HL-60/S4 treated with phorbol 12-myristate 13-acetate at 8.2 ng/mL for 4 days and 3 days (cell line): ENCODE measurements around the gene KHNYN.

ENCODE experiments used
- in situ Hi-C: fragments of 300-500 bp; cut with MboI; formaldehyde crosslinking; loops from 2 replicates; pipeline ENCODE4 v1.15.0; 2022; ENCODE audit warnings: low sequenced_read_pairs

KHNYN gene

DNA sequence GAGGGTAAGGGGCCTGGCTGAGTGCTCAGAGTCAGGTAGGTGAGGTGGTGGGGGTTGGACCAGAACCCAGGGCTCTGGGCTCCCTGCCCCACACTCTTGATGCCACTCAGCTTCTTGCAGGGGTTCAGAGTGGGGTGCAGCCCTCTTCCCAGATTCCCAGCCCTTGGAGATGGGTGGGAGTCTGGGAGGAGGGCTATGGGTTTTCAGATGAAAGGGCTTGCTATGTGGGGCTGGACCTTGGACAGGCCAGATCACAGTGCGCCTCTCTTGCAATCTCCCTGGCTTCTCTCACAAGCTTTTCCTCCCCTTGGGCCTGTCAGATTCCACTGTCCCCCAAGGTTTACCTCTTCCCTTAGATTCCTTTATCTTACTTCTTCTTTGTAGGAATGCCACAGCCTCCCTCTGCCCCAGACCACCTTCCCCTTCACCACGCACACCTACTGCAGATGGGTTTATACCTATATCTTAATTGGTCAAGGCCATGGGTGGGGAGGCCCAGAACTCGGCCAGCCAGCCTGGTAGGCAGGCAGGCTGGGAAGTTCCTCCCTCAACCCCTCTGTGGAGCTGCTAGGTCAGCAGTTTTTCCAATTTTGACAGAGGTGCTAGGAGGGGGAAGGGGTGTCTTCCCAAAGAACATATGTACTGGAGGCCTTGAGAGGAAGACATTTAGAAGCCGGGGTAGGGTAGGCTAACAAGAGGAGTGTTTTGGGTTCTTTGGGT is 29.6 kb upstream of the KHNYN start:
- in situ Hi-C loops, result no loop called here

DNA sequence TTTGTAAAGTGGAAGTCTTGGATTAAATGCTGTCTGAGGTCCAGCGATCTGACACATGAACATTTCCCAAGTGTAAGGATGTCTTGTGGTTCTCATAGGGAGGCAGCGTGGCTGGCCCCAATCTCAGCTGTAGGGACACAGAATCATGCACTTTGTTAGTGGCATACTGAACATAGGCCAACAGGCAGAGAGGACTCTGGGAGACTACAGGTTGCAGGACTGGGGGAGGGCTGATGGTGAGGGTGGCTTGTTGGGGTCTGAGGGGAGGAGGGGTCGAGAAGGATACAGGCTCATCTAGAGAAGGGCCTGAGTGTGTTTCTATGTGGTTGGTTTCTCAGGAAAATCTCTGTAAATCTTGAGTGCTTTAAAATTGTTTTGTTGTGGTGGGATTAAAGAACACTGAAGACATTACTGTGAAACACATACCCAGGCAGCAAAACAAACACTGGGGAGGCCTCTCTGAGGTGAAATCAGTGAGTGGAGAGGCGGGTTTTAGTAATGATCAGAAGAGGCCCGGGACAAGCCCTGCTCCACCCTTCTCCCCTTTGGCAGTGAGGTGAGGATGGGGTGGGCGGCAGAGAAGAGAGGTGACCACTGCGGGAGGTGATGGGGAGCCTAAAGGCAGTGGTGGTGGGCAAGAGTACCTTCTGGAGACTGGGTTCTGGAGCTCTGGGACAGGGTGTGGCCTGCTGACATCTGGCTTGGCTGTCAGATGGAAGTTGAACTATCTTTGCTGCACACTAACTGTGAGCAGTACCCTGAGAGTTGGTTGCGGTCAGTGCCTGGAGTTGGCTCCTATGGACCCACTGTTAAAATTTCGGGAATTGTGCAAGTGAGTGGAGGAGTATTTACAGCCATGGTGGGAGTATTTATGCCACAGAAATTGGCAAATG is 27.7 kb upstream of the KHNYN start:
- in situ Hi-C loops, result no loop called here

DNA sequence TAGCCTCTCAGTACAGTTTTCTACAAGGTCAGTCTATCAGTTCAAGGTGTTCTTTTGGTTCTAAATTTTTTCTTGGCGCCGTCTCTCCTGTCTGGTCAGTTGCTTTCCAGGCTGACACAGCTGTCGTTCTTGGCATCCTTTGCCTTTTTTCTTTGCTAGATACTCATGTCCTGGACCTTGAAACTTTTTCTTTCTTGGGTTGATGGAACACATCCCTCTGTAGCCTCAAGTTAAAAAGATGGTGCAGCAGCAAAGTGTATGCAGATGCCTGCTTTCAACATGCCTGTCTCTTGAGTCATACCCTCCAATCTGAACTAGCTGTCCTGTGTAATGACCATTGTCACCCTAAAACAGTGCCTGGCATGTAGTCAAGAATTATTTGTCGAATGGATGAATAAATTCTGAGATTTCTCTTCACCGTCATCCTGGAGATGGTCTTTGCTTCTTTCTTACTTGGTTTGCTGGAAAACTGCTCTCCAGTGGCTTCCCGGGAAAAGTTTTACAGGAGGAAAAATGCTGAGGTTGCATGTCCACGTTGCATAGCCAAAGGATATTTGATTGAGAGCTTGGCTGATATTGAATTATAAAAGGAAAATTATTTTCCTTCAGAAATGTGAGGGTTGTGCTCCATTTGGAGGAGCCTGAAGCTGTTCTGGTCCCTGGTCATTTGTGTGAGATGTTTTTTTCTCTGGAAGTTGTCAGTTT is 26.3 kb upstream of the KHNYN start:
- in situ Hi-C loops, result no loop called here

DNA sequence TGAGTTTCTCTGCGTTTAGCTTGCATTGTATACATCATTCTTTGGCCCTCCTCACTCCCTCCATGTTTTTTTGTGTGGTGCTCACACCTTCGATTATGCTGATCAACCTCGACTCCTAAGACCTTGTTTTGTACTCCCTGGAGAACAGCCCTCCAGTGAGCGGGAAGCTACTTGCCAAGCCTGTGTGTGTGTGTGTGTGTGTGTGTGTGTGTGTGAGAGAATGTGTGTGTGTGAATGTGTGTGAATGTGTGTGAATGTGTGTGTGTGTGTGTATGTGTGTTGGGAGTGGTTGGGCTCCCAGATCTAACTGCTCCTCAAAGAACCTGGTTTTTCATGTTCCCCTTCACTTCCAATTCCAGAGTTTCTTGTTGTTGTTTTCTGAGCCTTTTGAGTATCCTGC is 24.9 kb upstream of the KHNYN start:
- in situ Hi-C loops, result no loop called here

DNA sequence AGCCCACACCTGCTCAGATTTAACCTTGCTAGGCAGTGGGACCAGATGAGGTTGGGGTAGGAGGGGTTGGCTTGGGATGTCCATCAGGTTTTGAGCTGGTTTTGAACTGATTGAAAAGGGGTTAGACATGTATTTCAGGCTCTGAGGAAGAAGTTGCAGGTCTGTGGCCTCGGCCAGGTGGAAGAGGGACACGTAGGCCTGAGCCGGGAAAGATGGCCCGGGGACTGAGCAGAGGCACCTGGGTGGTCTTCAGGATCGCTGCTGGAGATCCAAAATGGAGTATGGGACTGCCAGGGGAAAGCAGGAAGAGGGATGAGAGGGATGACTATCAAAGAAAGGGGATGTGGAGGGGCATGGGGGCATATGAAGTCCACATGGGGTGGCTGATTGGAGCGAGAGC is 23.3 kb upstream of the KHNYN start:
- in situ Hi-C loops, result no loop called here

DNA sequence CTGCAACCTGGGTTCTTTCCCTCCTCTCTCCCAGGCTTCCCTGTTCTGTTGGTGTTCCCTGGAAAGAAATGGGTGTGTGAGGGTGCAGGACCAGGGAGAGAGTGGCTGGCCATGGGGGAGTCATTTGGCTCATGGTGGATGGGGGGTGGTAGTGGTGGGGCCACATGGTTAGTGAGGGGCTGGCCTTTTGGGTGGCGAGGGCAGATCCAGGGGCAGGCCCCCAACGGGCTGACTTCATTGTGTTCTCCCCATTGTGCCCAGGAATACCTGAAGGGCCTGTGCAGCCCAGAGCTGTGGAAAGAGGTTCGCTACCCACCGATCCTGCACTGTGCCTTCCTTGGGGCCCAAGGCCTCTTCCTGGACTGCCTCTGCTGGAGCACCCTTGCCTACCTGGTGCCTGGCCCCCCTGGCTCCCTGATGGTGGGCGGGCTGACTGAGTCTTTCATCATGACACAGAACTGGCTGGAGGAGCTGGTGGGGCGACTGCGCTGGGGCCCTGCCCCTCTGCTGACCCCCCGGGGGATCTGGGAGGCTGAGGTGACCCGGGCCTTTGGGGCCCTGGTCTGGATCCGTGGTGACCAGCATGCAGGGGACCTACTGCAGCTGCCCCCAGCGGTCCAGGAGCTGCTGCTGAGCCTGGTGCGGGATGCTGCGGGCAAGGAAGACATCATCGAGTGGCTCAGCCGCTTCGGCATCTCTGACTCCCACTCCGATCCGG is 22.0 kb upstream of the KHNYN start:
- in situ Hi-C loops, result no loop called here

DNA sequence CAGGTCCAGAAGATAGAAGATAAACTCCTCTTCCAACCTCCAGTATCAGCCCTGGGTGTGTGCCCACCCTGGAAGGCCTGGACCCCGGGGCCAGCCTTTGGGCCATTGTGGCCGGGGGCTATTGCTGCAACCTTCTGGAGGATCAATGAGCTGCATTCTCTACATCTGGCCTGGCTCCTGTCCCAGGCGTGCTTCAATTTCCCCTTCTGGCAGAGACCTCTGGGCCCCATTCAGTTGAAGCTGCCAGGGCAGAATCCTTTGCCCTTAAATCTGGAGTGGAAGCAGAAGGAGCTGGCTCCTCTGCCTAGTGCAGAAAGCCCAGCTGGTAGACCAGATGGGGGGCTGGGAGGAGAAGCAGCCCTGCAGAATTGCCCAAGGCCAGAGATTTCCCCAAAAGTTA is 21.0 kb upstream of the KHNYN start:
- in situ Hi-C loops, result no loop called here

DNA sequence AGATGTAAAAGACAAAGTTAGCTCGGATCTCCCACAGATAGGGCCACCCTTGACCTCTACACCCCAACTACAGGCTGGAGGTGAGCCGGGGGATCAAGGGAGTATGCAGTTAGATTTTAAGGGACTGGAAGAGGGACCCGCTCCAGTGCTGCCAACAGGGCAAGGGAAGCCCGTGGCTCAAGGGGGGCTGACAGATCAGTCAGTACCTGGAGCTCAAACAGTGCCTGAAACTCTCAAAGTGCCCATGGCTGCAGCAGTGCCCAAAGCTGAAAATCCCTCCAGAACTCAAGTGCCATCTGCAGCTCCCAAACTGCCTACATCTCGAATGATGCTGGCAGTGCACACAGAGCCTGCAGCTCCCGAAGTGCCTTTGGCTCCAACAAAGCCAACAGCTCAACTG is 20.6 kb upstream of the KHNYN start:
- in situ Hi-C loops, result no loop called here

DNA sequence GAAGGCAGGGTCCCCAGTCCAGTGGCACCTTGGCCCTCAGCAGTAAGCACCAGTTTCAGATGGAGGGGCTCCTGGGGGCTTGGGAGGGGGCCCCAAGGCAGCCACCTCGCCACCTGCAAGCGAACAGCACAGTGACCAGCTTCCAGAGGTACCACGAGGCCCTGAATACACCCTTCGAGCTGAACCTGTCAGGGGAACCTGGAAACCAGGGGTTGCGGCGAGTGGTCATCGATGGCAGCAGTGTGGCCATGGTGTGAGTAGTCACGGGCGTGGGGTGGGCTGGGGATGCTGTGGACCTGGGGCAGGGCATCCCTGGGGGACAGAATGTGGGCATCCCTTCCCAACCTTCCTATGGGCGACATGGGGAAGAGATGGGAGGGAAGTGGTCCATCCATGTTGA is 19.8 kb upstream of the KHNYN start:
- in situ Hi-C loops, result no loop called here

DNA sequence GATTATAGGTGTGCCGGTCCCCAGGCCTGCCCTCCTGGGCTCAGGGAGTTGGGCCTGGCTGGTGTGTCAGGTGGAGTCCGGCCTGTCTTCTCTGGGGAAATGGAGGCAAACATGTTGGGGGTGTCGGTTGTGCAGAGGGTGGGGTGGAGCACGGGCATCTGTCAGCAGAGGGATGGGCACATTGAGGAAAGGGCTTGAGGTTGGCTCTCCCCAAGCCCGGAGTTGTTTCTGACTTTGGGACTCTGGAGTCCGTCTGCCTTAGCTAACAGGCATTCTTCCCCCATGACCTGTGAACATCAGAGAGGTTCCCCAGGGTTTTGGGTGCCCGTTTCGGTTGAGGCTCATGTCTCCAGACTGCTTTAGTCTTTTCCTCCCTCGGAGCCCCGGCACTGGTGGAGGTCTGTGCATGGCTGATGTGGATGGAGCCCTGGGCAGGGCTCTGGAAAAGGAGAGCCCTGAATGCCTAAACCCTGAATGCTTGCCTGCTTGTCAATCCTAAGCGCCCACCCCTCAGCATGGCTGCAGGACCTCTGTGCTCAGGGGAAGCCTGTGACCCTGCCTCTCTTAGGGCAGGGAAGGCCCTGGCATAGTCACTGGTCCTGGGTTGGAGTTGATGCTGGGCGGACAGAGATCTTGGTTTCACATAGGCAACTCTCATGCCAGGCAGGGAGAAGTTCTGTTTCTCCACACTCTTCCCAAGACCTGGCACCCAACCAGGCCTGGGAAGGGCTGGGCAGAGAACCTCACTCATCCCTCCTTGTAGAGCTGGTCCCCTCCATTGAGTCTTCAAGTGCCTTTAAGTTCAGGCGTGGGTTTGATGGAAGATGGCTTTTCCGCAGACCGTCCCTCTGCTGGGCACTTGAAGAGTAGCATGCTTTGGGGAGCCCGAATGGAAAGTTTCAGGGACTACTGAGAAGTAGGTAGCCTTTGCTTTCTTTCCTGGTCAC is 18.0 kb upstream of the KHNYN start:
- in situ Hi-C loops, result no loop called here

DNA sequence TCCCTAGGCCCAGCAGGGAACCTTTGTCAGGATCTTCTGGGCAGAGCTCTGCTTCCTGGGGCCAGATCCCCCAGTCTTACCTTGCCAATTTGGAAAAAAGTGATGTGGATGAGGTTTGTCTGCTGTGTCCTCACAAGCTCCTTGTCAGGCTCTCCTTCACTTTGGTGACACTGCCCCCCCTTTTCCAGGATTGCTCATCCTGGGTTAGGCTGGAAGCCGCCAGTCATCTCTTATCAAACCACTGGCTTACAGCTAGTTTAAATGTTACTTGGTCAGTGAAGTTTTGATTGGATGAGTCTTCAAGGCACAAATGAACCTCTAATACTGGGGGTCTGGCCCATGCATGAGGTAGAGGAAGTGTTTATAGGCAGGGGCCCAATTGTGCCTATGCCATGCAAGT is 15.7 kb upstream of the KHNYN start:
- in situ Hi-C loops, result no loop called here

DNA sequence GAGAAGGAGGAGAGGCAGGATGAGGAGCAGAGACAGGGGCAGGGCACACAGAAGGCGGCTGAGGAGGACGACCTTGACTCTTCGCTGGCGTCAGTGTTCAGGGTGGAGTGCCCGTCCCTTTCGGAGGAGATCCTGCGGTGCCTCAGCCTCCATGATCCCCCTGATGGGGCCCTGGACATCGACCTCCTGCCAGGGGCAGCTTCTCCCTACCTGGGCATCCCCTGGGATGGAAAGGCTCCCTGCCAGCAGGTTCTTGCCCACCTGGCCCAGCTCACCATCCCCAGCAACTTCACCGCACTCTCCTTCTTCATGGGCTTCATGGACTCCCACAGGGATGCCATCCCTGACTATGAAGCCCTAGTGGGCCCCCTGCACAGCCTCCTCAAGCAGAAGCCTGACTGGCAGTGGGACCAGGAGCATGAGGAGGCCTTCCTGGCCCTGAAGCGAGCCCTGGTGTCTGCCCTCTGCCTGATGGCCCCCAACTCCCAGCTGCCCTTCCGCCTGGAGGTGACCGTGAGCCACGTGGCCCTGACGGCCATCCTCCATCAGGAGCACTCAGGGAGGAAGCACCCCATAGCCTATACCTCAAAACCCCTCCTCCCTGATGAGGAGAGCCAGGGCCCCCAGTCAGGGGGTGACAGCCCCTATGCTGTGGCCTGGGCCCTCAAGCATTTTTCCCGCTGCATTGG is 14.9 kb upstream of the KHNYN start:
- in situ Hi-C loops, result no loop called here

DNA sequence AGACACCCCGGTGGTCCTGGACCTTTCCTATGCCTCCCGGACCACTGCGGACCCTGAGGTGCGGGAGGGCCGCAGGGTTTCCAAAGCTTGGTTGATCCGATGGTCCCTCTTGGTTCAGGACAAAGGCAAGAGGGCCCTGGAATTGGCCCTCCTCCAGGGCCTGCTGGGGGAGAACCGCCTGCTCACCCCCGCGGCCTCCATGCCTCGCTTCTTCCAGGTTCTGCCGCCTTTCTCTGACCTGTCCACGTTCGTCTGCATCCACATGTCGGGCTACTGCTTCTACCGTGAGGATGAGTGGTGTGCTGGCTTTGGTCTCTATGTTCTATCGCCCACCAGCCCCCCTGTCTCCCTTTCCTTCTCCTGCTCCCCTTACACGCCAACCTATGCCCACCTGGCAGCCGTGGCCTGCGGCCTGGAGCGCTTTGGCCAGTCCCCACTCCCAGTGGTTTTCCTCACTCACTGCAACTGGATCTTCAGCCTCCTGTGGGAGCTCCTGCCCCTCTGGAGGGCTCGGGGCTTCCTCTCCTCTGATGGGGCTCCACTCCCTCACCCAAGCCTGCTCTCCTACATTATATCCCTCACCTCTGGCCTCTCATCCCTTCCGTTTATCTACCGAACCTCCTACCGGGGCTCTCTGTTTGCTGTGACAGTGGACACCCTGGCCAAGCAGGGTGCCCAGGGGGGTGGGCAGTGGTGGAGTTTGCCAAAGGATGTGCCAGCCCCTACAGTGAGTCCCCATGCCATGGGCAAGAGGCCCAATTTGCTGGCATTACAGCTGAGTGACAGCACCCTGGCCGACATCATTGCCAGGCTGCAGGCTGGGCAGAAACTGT is 14.1 kb upstream of the KHNYN start:
- in situ Hi-C loops, result no loop called here

DNA sequence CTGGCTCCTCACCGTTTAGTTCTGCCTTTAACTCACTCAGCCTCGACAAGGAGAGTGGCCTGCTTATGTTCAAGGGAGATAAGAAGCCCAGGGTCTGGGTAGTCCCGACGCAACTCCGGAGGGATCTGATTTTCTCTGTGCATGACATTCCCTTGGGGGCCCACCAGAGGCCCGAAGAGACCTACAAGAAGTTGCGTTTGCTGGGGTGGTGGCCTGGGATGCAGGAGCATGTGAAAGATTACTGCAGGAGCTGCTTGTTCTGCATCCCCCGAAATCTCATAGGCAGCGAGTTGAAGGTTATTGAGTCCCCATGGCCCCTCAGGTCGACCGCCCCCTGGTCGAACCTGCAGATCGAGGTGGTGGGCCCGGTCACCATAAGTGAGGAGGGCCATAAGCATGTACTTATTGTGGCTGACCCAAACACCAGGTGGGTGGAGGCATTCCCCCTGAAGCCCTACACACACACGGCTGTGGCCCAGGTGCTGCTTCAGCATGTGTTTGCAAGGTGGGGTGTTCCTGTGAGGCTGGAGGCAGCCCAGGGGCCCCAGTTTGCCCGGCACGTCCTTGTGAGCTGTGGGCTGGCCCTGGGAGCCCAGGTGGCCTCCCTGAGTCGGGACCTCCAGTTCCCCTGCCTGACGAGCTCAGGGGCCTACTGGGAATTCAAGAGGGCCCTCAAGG is 13.4 kb upstream of the KHNYN start:
- in situ Hi-C loops, result no loop called here

DNA sequence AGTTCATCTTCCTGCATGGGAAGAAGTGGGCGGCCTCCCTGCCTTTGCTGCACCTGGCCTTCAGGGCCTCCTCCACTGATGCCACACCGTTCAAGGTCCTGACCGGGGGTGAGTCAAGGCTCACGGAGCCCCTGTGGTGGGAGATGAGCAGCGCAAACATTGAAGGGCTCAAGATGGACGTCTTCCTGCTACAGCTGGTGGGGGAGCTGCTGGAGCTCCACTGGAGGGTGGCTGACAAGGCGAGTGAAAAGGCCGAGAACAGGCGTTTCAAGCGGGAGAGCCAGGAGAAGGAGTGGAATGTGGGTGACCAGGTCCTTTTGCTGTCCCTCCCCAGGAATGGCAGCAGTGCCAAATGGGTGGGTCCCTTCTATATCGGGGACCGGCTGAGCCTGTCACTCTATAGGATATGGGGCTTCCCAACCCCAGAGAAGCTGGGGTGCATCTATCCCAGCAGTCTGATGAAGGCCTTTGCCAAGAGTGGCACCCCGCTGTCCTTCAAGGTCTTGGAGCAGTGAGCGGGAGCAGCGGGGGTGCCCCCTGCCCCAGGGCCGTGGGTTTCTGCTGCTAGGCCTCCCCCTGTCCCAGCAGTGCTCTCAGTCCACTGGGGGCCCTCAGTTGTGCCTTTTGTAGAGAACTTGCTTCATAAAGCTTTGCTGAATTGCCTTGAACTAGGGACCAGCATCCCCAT is 12.7 kb upstream of the KHNYN start:
- in situ Hi-C loops, result no loop called here

DNA sequence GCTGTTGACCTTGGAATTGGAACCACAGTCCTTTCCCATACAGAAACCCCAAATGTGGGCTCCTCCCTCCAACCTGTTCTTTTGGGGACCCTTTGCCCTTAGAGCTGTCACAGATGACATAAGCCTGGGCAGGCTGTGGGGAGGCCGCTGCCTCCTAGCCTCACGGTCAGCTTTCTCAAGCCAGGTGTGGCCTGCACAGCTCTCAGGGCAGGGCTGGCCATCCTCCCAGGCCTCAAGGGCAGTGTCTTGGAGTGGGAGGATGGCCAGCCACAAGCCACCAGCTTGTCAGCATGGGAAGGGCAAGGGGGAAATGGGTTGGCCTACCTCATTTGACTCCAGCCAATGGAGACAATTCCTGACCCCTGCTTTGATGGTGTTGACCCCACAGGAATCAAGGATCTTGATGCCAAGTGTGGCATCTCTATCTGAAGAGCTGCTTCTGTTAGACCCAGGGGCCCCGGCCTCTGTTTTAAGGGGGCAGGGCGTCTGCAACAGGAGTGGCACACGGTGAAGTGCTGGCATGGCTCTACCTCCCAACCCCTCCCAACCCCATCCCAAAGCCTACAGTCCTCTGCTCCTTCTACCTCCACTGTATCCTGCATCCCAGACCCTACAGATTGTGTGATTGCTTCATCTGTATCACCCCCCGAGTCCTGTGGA is 11.8 kb upstream of the KHNYN start:
- in situ Hi-C loops, result no loop called here

DNA sequence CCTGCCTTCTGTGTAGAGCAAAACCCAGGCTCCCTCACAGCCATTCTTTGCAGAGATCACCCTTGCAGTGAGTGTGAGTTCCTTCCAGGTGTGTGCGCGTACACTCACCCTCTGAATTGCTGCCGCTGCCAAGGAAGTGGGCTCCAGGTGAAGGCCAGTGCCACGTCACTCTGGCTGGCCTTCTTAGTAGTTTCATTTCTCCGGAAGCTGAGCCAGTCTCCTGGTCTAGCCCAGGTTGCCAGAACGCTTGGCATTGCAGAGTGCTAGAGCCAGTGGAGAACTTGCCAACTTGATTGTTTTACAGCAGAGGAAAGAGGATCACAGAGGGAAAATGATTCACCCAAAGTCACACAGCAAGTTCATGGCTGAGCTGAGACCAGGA is 11.3 kb upstream of the KHNYN start:
- in situ Hi-C loops, result no loop called here
